Measurements from ENCODE around the gene DLX4. TPM values are rescaled to one million over a fixed set of nuclear protein-coding genes. Genes with fewer than 3 reads are reported as not detected.

Gene DLX4
- total and polyA plus RNA-seq, 10 of the 15 experiments (the other 5 are each of a cell fraction or from before 2014, with no cell fraction given), result 0.05 to 0.29 (median 0.15) TPM

DNA sequence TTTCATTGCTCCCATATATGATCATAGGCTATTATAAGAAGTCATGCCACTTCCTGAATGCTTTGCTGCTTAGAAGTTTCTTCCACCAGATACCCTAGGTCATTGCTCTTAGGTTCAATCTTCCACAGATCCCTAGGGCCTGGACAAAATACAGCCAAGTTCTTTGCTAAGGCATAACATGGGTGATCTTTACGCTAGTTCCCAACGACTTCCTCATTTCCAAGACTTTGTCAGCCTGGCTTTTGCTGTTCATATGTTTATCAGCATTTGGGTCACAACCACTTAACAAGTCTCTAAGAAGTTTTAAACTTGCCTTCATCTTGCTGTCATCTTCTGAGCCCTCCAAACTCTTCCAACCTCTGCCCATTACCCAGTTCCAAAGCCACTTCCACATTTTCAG is 46.2 kb downstream of the DLX4 start (continued):
- TF ChIP-seq MTA3 (IDR thresholded peaks at IDR 0.05; ENCODE audit: borderline replicate concordance, low read length), result no peak
- TF ChIP-seq, protein P1, sequence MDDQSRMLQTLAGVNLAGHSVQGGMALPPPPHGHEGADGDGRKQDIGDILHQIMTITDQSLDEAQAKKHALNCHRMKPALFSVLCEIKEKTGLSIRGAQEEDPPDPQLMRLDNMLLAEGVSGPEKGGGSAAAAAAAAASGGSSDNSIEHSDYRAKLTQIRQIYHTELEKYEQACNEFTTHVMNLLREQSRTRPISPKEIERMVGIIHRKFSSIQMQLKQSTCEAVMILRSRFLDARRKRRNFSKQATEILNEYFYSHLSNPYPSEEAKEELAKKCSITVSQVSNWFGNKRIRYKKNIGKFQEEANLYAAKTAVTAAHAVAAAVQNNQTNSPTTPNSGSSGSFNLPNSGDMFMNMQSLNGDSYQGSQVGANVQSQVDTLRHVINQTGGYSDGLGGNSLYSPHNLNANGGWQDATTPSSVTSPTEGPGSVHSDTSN (IDR thresholded peaks at IDR 0.05; ENCODE audit: insufficient replicate concordance, low read depth, low read length), result no peak
- TF ChIP-seq TARDBP (IDR thresholded peaks at IDR 0.05; ENCODE audit: borderline replicate concordance), result no peak
- no peak for TF ChIP-seq POLR2A (IDR thresholded peaks at IDR 0.05; ENCODE audit: low read depth, low read length)
- TF ChIP-seq KAT2A (conservative IDR thresholded peaks at IDR 0.05; ENCODE audit: control insufficient read depth, low read depth, low read length), result no peak

DNA sequence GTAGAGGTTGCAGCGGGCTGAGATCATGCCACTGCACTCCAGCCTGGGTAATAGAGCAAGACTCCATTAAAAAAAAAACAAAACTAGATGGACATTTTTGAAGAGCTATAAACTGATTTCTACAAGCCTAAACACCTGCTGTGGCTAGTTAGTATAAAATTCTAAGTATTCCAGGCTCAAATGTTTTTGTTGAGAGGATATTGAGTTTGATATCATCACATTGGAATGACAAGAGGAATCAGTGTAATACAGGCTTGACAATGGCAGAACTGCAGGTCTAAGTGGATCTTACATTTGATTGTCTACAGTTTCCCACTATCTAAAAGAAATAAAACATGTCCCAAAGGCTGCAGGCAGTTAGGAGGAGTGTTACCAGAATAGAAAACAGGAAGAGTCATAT is 49.9 kb downstream of the DLX4 start:
- Histone ChIP-seq H3K4me3 (no peak overlapping the region), H3K27ac (ENCODE audit: control insufficient read depth, insufficient read depth) (no peak overlapping the region), H2AFZ (ENCODE audit: control insufficient read depth, low read depth, low read length) (no peak overlapping the region), H3K79me2 (ENCODE audit: control insufficient read depth, insufficient read depth, low read length) (no peaks in the 10 kb centered on the region), H3K4me2 (ENCODE audit: control insufficient read depth, insufficient read depth) (no peak overlapping the region), H3K9me3 (replicated peaks; ENCODE audit: control insufficient read depth, insufficient read depth, low read length) (peaks cover 3% of the 10 kb centered on the region; the same call in 1 of the 3 replicates), H3K9ac (ENCODE audit: control insufficient read depth, insufficient read depth, low read length) (no peak overlapping the region), H3K27me3 (replicated peaks in 1 of 2; ENCODE audit: control insufficient read depth in 2 of 2, insufficient read depth in 2 of 2, low read length in 1 of 2) (no peaks in the 10 kb centered on the region), H4K20me1 (ENCODE audit: control insufficient read depth, insufficient read depth) (no peaks in the 10 kb centered on the region), H3K4me1 (ENCODE audit: control insufficient read depth, insufficient read depth, low read length) (no peaks in the 10 kb centered on the region), H3K36me3 (ENCODE audit: control insufficient read depth in 2 of 2, insufficient read depth in 2 of 2, low read length in 1 of 2) (no peaks in the 10 kb centered on the region)
- in situ Hi-C loops (cut with MboI) (no loop called here), intact Hi-C loops (cut with micrococcal nuclease; ENCODE audit: unreplicated experiment) (no loop called here)
- ChIA-PET RAD21 (ENCODE audit: unreplicated experiment) (no interaction called here), CTCF (interaction anchor here (1.6 kb wide), 1 partner anchor 75 kb away, joined by 4 read pairs; no protein-coding TSS in a partner anchor), SMC1A (ENCODE audit: uncharacterized antibody, unreplicated experiment) (no interaction called here), POLR2A (interaction anchor here (0.6 kb wide), 1 partner anchor 377 kb away, joined by 3 read pairs; no protein-coding TSS in a partner anchor)
- ATAC-seq (no peak), DNase-seq (ENCODE audit: low read depth, low spot score) (no peak), FAIRE-seq (no peak)
- TF ChIP-seq STAT3 (IDR thresholded peaks at IDR 0.05; ENCODE audit: low read depth, low read length), result no peak
- TF ChIP-seq HCFC1 (IDR thresholded peaks at IDR 0.05; ENCODE audit: low read length), result no peak
- TF ChIP-seq KAT2A (conservative IDR thresholded peaks at IDR 0.05; ENCODE audit: control insufficient read depth, low read depth, low read length), result no peak
- TF ChIP-seq ASH2L (IDR thresholded peaks at IDR 0.05; ENCODE audit: borderline replicate concordance, low read depth), result no peak
- TF ChIP-seq BRCA1 (IDR thresholded peaks at IDR 0.05; ENCODE audit: low read depth, low read length), result no peak
- no peak for TF ChIP-seq PAX5 (IDR thresholded peaks at IDR 0.05; ENCODE audit: borderline replicate concordance, low read depth, low read length)
- TF ChIP-seq ZBED1 (IDR thresholded peaks at IDR 0.05; ENCODE audit: borderline replicate concordance), result no peak
- no peak for TF ChIP-seq NFXL1 (IDR thresholded peaks at IDR 0.05; ENCODE audit: borderline replicate concordance)
- TF ChIP-seq ZNF384 (IDR thresholded peaks at IDR 0.05; ENCODE audit: borderline replicate concordance, low read depth, low read length), result no peak
- TF ChIP-seq POU2F2 (IDR thresholded peaks at IDR 0.05; ENCODE audit: borderline replicate concordance, low read depth, low read length), result no peak
- no peak for TF ChIP-seq TCF3 (IDR thresholded peaks at IDR 0.05; ENCODE audit: borderline replicate concordance, insufficient read depth, low read depth, low read length)
- TF ChIP-seq NBN (IDR thresholded peaks at IDR 0.05), result no peak
- TF ChIP-seq MEF2A (IDR thresholded peaks at IDR 0.05; ENCODE audit: insufficient read depth, low read depth, low read length), result no peak
- TF ChIP-seq GABPA (IDR thresholded peaks at IDR 0.05; ENCODE audit: low read depth), result no peak
- TF ChIP-seq TCF7 (IDR thresholded peaks at IDR 0.05; ENCODE audit: borderline replicate concordance), result no peak
- TF ChIP-seq MYC (IDR thresholded peaks at IDR 0.05; ENCODE audit: insufficient read depth, insufficient read length, insufficient replicate concordance, low read length, severe bottlenecking), result no peak
- TF ChIP-seq FOXK2 (IDR thresholded peaks at IDR 0.05), result no peak
- TF ChIP-seq ZNF274 (IDR thresholded peaks at IDR 0.05; ENCODE audit: insufficient read depth, insufficient read length), result no peak
- WGBS (ENCODE audit: insufficient coverage, insufficient replicate concordance, low lambda C conversion rate, missing lambda C conversion rate), result 86% methylated on average over 1 of the region's 1 CpG
- no TSS peak for BruUV-seq (replicated peaks)
